Frontal cortex (tissue), 4 donors: ENCODE data around the gene GTPBP4. TPM values are rescaled to one million over a fixed set of nuclear protein-coding genes. Genes with fewer than 3 reads are reported as not detected.
"Not testable (repeated sequence)": the region's sequence is repeated elsewhere in the genome, so short reads cannot be mapped to it uniquely, and the experiment has no call there.

Experiments
- DNase-seq, 2 donors: peaks; one replicate each; pipeline ENCODE4 v3.0.0; 2012; ENCODE audit warnings: low spot score in 2 of 2
- FAIRE-seq: peaks from 2 replicates; lab custom pipeline; 2012; peaks lifted over from hg19 to GRCh38; lab: Jason Lieb, UNC
- total RNA-seq: library from RNA; depleted of rRNA; stranded (reverse); fragments of >200 nt; gene quantifications from one replicate; pipeline ENCODE4 v1.2.3, GENCODE V29; 2014
- donor health status: control.
- donor health status: control.
- donor health status: control.

Gene GTPBP4
- total RNA-seq, 1 donor from 2014 or later, result 21.6 TPM

DNA sequence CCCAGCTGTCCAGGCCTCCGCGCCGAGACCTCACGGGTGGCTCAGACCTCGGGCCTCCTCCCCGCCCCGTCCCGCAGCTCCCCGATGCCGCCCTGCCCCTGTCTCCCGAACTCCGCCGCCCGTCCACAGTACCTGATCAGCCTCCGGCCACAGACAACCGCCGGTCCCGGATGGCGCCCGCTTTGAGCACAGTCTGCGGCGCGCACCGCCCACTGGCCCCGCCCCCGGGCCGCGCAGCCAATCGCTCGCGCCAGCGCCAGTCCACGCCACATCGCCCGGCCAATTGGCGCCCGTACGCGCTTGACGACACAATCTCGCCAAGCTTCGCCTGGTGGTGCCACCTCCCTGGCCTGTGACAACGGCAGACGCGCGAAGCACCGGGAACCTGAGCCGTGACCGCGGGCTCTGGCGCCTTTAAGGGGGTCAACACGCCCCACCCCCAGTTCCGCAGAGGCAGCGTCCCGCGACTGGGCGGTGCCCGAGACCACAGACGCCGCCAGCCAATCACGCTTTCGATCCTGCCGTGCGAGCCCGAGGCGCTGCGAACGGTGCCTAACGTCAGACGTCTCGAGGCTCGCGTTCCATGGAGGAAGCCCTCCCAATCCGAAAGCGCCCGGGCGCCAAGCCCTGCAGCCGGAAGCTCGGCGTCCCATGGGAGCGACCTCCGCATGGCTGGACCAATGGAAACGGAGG is 60.6 kb downstream of the GTPBP4 start, which contains the start of gene IDI1:
TSS of gene IDI1 (minus strand) at position 388 of the 693 bp plus-strand sequence. CDS start at position 272, 116 bp downstream.
- peak; percentile 93 to 95 for DNase-seq
- FAIRE-seq, result no peak

DNA sequence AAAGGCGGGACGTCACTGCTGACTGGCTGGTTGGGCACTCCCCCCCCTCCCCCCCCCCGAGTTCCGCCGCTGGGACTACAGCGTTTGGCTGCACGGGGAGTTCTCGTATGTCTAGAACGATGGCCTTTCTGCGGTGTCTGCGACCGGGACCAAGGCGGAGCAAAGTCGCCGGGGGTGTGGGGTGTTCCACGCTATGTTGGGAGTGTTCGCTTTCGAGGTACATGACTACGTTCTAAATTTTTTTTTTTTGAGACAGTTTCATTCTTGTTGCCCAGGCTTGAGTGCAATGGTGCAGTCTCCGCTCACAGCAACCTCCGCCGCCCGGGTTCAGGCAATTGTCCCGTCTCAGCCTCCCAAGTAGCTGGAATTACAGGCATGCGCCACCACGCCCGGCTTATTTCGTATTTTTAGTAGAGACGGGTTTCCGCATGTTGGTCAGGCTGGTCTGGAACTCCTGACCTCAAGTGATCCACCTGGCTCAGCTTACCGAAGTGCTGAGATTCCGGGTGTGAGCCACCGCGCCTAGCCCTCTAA is 61.3 kb downstream of the GTPBP4 start:
- no peak for FAIRE-seq
- DNase-seq, result no peak

DNA sequence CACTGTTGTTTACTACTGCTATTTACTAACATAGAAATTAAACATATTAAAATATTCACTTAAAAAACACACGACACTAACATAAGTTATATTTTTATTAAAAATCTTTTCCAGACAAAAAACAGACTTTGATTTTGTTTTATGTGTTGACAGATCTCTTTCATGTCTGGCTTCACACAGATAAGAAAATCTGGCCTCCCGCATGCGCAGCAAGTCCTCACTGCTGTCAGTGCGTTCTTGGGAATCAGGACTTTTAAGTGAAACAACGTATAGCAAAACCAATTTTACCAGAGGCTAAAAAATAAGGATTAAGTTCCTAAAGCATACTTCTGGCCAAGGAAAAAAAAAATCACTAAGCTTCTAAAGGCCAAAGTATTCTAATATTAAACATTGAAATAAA is 61.9 kb downstream of the GTPBP4 start:
- no peak for DNase-seq
- no peak for FAIRE-seq

DNA sequence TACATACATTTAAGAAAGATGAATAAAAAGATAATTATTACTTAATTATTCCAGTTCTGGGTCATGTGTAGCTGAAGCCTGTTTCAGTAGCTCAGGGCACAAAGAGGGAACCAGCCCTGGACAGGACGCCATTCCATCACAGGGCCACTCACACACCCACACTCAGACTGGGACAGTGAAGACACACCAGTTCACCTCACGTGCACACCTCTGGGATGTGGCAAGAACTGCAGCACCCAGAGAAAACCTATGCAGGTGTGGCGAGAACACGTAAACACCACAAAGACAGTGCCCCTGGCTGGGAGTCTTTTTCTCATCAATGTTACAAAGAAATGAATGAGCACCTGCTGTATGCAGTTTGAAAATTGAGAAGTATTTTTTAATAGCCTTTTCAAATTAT is 62.3 kb downstream of the GTPBP4 start:
- no peak for FAIRE-seq
- no peak for DNase-seq

DNA sequence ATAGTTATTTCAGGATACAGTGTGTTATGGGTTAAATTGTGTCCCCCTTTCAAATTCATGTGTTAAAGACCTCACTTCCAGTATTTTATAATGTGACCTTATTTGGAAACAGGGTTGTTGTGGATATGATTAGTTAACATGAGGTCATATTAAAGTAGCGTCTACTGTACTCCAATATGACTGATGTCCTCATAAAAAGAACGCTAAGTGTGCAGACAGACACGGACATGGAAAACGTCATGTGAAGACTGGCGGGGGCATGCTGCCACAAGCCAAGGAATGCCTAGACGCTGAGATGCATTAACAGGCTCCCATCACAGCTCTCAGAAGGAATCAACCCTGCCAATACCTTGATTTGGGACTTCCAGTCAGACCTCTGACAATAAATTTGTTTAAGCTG is 66.5 kb downstream of the GTPBP4 start:
- DNase-seq (no peak), FAIRE-seq (no peak)

DNA sequence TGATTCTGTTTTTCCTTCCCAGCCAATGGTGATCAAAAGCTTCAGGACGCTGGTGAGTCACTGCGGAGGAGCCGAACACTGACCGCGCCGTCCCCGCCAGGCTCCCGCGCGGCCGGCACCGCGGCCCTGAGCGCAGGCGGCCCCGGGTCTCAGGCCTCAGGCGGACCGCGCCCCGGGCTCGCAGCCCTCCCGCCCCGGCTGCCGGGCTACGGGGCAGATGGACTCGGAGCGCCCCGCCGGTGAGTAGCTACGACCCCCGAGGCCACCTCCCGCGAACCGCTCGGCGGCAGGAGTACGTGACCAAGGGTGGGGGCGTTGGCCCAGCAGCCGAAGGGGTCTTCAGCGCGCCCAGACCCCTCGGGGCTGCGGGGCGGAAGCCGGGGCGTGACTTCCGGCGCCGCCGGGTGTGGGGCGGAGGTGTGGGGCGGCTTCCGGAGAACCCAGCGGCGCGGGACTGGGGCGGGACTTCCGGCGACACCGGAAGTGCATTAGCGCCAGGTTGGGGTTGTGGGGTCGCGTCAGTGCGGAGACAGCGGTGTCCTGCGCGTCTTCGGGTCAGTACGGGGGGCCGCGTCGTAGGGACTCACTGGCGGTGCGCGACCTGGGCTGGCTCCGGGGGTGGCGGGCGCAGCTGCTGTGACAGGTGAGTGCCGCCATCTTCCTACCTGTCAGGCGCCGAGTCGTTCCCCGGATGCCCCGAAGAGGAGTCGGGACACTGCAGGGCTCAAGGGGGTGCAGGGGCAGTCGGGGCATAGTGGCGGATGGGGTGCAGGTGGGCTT is 68.3 kb downstream of the GTPBP4 start, which contains the start of gene WDR37:
TSS of gene WDR37 (plus strand) at position 60 of the 780 bp plus-strand sequence. CDS start 15,771 bp downstream, outside the sequence.
- DNase-seq (peak; percentile 95 to 98), FAIRE-seq (no peak)

DNA sequence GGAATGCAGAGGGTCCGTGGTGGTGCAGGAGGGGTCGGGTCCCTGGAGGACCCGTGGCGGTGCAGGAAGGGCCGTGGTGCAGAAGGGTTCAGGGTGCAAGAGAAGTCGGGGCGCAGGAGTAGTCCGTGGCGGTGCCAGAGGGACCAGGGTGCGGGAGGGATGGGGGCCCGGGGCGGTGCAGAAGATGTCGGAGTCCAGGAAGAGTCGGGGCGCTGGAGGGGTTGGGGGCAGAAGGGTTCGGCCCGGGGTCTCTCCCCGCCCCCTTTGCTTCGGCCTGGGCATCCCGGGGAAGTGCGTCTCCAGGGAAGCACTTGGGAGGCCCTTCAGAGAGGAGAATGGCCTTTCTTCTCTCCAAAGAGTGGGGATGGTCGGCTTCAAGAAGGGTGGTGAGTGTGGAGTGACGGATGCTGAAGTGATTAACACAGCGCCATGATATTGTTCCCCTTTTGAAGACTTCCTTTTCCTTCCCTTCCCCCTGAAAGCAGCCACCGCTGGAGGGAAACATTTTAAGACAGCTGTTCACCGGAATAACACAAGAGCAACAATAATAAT is 68.9 kb downstream of the GTPBP4 start:
- no peak for DNase-seq
- FAIRE-seq, result no peak

DNA sequence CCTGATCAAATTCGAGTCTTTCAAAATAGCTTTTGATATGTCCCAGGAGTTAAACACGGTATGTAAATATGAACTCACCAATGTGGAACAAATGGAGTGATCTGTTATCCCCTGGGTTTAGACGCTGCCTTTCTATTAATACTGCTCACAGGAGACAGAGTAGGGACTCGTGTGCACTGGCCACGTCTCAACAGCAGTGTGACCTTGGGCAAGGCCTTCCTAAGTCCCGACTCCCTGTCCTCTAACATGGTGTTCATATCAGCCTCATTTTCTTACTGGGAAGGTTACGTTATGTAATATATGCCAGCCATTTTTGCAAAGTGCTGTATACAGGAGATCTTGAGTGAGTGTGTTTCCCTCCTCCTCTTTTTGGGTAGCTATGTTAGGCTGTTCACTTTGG is 69.8 kb downstream of the GTPBP4 start:
- FAIRE-seq, result no peak
- no peak for DNase-seq

DNA sequence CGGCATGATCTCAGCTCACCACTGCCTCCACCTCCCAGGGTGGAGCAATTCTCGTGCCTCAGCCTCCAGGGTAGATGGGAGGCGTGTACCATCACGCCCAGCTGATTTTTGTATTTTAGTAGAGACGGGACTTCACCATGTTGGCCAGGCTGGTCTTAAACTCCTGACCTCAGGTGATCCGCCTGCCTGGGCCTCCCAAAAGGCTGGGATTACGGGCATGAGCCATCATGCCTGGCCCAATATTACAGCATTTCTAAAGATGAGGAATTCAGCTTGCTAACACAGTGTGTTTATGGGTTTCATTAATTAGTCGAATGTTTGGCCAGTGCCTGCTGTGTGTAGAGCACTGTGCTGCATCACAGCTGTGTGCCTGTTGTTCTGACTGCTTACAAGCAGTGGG is 71.7 kb downstream of the GTPBP4 start:
- no peak for FAIRE-seq
- DNase-seq, result no peak

DNA sequence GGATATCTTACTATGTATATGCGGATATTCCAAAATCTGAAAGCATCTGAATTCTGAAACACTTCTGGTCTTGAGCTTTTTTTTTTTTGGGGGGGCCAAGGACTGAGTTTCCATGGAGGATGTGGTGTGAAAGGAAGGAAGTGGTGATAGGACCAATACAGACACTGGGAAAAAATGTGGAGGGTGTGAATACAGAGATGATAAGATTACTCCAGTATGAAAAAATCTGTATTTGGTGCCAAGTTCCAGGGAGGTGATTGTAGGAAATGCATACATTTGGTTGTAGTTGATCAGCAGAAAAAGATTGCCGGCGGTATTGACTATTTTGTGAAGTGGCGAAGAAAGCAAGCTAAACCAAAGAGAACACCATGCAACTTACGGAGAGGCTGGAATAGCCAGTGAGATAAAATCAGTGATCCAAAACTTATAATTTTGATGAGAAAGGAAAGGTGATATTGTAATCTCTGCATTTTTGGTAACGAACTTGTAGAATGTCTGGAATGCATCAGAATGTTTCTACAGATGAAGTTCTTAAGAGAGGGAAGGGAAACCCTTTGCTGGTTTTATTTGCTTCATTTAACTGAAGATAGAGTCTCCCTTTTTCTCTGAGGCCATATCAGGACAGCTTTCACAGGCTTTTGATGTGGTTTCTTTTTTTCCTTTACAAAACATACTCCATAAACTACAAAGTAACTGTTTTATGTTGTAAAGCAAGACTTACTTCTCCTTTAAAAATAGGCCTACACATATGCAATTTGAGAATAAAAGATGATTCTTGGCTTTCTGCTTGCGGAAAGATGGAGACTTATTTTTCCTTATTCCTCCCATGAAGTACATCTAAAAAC is 73.9 kb downstream of the GTPBP4 start:
- DNase-seq, result no peak
- no peak for FAIRE-seq

DNA sequence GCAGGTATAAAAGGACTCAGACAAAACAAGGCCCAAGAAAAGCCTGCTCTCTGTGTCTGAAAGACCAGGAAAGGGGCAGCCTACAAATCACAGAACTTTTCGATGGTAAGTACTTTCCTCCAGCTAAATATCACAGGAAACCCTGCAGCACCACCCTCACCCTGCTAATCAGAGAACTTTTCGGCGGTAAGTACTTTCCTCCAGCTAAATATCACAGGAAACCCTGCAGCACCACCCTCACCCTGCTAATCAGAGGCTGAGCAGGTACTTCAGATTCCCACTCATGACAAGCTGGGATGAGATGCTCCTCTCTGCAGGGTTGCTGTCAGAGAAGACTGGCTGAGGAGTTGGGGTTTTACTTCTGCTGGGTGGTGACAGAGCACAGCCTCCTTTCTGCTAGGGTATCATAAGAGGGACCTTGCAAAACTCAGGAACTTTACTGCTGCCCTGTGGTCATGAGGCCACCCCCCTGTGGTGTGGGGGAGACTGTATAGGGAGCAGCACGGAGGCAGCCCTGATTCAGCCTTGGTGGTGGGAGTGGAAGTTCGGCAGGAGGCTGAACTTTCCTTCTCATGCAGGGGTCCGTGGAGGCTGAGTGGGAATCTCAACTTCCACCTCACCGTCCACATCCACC is 75.1 kb downstream of the GTPBP4 start:
- DNase-seq (no peak), FAIRE-seq (no peak)

DNA sequence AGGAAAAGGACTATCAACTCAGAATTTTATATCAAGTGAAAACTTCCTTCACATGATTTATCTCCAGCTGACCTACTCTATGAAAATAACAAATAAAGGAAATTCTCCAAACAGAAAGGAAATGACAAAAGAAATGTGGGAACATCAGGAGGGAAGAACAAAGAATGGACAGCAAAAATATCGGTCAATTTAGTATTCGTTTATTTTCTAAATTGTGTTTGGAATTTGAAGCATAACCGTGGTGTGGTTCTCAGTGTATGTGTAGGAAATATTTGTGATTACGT is 76.7 kb downstream of the GTPBP4 start:
- FAIRE-seq (no peak), DNase-seq (no peak)

DNA sequence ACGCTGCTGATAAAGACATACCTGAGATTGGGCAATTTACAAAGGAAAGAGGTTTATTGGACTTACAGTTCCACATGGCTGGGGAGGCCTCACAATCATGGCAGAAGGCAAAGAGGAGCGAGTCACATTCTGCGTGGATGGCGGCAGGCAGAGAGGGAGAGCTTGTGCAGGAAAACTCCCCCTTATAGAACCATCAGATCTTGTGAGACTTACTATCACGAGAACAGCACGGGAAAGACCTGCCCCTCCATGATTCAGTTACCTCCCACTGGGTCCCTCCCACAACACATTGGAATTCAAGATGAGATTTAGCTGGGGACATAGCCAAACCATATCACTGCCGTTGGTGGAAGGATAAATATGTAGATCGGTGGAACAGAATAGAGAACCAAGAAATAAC is 78.5 kb downstream of the GTPBP4 start:
- FAIRE-seq, DNase-seq: not testable (repeated sequence)

DNA sequence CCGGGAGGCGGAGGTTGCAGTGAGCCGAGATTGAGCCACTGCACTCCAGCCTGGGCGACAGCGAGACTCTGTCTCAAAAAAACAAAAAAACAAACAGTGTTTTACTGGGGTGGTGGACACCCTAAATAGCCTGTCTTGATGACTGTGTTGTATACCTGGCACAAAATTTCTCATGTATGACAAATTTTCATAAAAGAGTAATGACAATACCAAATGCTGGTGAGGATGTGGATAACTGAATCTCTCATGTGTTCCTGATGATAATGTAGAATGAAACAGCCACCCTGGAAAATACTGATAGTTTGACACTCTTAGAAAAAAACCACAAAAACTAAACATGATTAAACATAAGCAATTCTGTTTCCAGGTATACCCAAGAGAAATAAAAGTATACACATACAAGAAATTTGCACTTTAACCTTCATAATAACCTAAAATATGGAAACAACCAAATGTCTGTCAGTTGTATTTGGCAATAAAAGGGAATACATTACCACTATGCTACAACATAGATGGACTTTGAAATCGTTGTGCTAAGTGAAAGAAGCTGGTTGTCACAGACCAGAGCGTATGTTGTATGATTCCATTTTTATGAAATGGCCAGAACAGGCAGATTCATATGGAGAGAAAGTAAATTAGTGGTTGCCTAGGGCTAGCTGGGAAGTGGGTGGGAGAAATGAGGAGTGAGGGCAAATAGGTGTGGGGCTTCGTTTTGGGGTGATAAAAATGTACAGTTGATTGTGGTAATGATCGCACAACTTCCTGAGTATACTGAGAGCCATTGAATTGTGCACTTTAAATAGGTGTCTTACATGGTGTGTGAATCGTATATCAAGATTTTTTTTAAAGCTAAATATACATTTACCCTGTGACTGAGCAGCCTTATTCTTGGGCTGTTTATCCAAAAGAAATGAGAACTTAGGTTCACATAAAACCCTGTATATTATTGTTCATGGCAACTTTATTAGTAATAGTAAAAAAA is 80.4 kb downstream of the GTPBP4 start:
- DNase-seq, result no peak
- FAIRE-seq, result no peak
